Spleen (tissue), 7 donors: Measurements from ENCODE around the gene NEDD4L.

Source experiments
- CTCF ChIP-seq, 11 experiments: fragments of 200-600 bp in 7 of 11; fragments of 450-650 bp in 4 of 11; sonication (generic) in 4 of 11; IDR thresholded peaks in 8 of 11; conservative IDR thresholded peaks in 3 of 11; 1 replicate in 7 of 11; 2 replicates in 4 of 11; pipeline versions ENCODE4 v1.4.0 to v1.8.0; 2016 to 2021; ENCODE audit warnings: antibody characterized with exemption in 11 of 11, inconsistent platforms in 4 of 11, mild to moderate bottlenecking in 1 of 11
- POLR2AphosphoS5 ChIP-seq, 3 donors: sonication (generic); formaldehyde crosslinking; IDR thresholded peaks; one replicate each; pipeline ENCODE4 v1.5.1; 2017; ENCODE audit warnings: antibody characterized with exemption in 3 of 3
- donor health status: DM: no; HTN: no; CAD: no; lungs with moderate emphysema.
- donor health status: DM: no; HTN: no; CAD: no.
- donor health status: DM: no; HTN: no; CAD: no.

- no peak for TF ChIP-seq CTCF (IDR thresholded peaks at IDR 0.05 in 8 of 11, conservative IDR thresholded peaks at IDR 0.05 in 3 of 11)
- TF ChIP-seq POLR2AphosphoS5 (IDR thresholded peaks at IDR 0.05) = no peak
Observed at GRCh38 chr18:58119819-58120218, 75.8 kb downstream of the NEDD4L start.
